GM13976 (cell line): ENCODE data around the gene ENPP6.
"Not testable (repeated sequence)": the region's sequence is repeated elsewhere in the genome, so short reads cannot be mapped to it uniquely, and the experiment has no call there.

Source experiments
- DNase-seq: peaks from one replicate; pipeline ENCODE4 v3.0.0; 2012; ENCODE audit warnings: low spot score
- in situ Hi-C: fragments of 300-500 bp; cut with MboI; formaldehyde crosslinking; loops from one replicate; pipeline ENCODE4 v1.12.0; 2022; ENCODE audit warnings: low sequenced_read_pairs, mixed read lengths, inconsistent platforms; ENCODE audit not compliant: unreplicated experiment
- TF ChIP-seq, protein P1 (sequence below): IDR thresholded peaks from 2 replicates; pipeline ENCODE4 v1.5.1; 2012; ENCODE audit warnings: borderline replicate concordance, mild to moderate bottlenecking; ENCODE audit not compliant: insufficient read depth; ENCODE audit errors: extremely low read depth, missing control alignments, control extremely low read depth

The ENPP6 gene

DNA sequence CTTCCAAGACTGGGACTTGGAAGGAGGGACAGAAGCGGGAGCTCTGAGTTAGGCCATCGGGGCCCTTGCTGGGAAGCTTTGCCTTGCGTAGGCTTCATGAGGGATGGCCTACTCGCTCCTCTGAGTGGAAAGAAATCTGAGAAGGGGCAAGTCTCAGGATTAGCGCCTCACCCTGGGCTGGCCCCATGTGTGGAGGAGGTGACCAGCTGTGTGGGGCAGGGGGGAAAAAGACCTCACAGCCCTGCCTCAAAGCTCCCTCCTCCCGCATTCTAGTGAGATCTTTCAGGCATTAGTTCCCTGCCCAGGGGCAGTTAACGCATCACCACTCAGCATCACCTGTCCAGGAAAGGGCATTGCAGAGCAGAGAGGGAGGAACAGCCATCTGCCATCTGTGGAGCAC is 156.1 kb downstream of the ENPP6 start:
- TF ChIP-seq, protein P1, sequence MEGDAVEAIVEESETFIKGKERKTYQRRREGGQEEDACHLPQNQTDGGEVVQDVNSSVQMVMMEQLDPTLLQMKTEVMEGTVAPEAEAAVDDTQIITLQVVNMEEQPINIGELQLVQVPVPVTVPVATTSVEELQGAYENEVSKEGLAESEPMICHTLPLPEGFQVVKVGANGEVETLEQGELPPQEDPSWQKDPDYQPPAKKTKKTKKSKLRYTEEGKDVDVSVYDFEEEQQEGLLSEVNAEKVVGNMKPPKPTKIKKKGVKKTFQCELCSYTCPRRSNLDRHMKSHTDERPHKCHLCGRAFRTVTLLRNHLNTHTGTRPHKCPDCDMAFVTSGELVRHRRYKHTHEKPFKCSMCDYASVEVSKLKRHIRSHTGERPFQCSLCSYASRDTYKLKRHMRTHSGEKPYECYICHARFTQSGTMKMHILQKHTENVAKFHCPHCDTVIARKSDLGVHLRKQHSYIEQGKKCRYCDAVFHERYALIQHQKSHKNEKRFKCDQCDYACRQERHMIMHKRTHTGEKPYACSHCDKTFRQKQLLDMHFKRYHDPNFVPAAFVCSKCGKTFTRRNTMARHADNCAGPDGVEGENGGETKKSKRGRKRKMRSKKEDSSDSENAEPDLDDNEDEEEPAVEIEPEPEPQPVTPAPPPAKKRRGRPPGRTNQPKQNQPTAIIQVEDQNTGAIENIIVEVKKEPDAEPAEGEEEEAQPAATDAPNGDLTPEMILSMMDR = no peak
- in situ Hi-C loops = no loop called here
- no peak for DNase-seq

DNA sequence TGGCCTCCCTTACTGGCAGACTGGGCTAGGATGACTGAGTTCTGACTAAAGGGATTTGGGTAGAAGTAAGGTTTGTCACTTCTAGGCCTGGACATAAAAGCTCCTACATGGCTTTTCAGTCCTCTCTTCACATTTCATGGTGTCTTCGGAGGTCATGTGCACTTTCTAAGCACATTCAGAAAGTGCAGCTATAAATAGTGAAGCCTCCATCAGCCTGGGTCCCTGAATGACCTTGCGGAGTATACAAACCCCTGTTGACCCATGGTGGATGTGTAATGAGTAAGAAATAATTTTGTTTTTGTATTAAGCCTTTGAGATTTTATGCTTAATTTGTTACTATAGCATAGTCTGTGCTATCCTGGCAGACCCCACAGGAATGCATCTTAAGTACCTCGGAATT is 158.6 kb downstream of the ENPP6 start:
- TF ChIP-seq, protein P1 = no peak
- in situ Hi-C loops = no loop called here
- no peak for DNase-seq

DNA sequence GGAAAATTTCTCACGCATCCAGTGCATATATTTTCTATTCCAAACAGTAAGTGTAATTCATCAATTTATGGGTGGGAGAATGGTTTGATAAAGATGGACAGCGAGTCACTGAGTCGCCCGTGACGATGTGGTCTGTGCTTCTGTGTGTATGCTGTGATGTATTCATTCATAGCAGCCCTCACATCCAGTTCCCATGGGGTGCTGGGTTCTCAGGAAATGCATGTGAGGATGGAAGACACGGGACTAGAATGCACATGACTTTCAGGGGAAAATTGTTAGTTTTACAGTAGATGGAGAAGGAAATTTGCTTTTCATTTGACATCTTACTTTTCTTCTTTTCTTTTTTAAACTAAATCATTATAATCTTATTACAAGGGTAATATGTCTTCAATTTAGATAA is 159.6 kb downstream of the ENPP6 start:
- TF ChIP-seq, protein P1 = no peak
- no peak for DNase-seq
- in situ Hi-C loops = no loop called here

DNA sequence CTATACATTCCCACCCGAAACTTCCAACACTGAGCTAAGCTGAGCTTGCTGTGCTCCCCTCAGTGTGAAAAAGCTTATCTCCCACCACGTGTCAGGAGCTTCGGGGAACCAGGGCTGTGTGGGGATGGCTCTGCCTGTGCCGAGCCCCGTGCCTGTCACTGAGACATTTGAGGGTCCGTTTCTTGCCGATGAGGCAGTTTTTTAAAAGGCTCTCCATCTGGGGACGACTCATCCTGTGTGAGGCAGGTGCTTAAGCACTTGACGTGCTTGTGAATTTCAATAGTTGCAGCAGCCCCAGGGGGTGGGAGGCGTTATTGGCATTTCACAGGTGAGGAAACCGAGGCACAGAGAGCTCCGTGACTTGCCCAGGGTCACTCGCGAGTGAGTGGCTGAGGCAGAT is 160.8 kb downstream of the ENPP6 start:
- in situ Hi-C loops = no loop called here
- DNase-seq = no peak
- TF ChIP-seq, protein P1 = no peak

DNA sequence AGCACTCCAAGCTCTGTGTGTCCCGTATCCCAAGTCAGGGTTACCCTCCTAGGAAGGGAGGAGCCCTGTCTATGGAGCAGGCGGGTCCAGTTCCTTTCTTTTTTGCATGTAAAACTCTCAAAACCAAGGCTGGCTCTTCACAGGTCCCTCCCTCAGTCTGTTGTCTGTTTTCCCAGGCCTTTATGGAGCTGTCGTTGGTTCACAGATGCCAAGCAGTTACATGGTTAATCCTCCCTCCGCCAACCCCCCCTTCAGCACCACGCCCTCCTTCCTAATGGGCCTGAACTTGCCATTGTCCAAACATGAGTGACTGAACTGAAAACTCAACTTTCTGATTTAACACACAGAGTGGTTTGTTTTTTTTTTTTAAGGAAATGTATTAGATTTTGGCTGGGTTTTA is 164.2 kb downstream of the ENPP6 start:
- TF ChIP-seq, protein P1 = no peak
- in situ Hi-C loops = no loop called here
- no peak for DNase-seq

DNA sequence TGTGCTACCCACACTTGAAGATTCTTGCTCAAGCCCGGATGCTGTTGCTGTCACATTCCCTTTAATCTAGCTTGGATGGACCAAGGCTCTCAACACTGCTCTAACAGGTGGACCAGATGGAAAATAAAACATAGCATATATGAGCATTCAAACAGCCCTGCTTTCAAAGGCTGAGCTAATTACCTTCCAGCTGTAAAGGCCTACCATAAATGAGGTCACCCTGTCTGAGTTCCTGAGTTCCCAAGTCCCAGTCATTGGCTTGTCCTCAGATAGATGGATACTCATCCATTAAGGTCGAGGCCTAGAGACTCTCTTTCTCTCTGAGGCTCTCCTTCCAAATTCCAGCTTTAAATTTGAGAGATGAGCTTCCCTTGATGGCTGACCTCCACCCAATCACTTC is 165.1 kb downstream of the ENPP6 start:
- in situ Hi-C loops = no loop called here
- TF ChIP-seq, protein P1 = no peak
- no peak for DNase-seq

DNA sequence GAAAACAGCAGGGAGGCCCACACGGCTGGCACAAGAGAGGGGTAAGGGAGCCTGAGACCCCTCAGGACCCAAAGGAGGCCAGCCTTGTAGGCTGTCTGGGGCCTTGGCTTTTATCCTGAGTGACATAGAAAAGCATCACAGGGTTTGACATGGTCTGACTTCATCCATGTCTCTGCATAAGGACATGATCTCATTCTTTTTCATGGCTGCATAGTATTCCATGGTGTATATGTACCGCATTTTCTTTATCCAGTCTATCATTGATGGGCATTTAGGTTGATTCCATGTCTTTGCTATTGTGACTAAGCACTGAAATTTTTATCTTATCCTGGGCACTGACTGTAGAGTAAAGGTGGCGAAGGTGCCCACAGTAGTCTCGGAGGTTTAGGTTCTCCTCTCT is 166.4 kb downstream of the ENPP6 start:
- DNase-seq, in situ Hi-C loops: not testable (repeated sequence)
